ENCODE data around the gene CLCN4.
A peak's percentile ranks its signal among the peaks of the same experiment; 100 is the strongest.

DNA sequence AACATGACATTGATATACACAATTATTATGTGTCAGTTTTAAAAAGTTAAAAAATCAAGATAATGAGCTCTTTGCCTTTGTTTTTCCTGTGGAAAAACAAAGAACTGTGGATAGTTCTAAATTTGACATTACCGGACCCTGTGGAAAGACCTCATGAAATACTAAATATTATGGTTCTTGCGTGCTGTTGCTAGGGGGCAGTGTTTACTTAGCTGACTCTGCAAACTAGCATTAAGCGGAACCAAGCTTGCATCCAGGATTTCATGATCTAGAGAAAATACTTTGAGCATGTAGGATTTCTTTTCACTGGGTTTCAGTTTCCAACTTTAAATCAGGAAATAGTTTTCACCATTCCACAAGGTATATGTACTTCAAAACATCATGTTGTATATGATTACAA is 33.6 kb downstream of the CLCN4 start:
- TF ChIP-seq CTCF (conservative IDR thresholded peaks at IDR 0.05) (peak; percentile 49), ZFX (IDR thresholded peaks at IDR 0.05) (no peak)

Data from C4-2B (cell line).